ENCODE results near the gene DMD. TPM values are rescaled to one million over a fixed set of nuclear protein-coding genes. Genes with fewer than 3 reads are reported as not detected.

DMD gene
- total and polyA plus RNA-seq, 2 of the 13 experiments (the other 11 are each of a cell fraction or from before 2014, with no cell fraction given) = 17.6 to 25.9 TPM

DNA sequence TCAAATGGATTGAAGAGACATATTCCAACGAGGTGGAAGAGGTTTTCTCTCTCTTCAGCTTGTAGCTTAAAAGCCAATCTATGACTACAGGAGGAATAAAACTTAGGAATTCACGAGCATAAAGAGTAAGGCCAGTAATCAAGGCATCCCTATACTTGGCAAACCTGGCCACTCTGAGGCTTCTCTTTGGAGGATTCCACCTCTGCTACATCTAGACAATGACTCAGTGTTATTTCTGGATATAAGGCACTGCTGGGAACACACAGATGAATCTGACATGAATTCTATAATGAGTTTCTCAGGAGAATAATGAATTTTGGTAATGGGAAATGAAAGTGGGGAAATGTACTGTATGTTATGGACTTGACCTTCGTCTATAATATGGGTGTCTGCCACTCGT is 1123.7 kb downstream of the DMD start (continued):
- TF ChIP-seq ZNF737 (CRISPR knock-in tag; IDR thresholded peaks at IDR 0.05; ENCODE audit: borderline replicate concordance) (no peak), ERF (CRISPR knock-in tag; IDR thresholded peaks at IDR 0.05) (no peak)
- TF ChIP-seq, protein P1, sequence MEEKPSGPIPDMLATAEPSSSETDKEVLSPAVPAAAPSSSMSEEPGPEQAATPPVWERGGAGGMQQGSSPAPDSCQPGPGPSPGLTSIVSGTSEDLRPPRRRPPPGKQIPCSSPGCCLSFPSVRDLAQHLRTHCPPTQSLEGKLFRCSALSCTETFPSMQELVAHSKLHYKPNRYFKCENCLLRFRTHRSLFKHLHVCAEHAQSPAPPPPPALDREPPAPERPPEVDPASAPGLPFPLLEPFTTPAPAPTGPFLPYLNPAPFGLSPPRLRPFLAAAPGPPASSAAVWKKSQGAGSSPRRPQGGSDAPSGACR (CRISPR knock-in tag; IDR thresholded peaks at IDR 0.05) = no peak
- TF ChIP-seq, protein P2, sequence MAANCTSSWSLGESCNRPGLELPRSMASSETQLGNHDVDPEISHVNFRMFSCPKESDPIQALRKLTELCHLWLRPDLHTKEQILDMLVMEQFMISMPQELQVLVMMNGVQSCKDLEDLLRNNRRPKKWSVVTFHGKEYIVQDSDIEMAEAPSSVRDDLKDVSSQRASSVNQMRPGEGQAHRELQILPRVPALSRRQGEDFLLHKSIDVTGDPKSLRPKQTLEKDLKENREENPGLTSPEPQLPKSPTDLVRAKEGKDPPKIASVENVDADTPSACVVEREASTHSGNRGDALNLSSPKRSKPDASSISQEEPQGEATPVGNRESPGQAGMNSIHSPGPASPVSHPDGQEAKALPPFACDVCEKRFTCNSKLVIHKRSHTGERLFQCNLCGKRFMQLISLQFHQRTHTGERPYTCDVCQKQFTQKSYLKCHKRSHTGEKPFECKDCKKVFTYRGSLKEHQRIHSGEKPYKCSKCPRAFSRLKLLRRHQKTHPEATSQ (CRISPR knock-in tag; IDR thresholded peaks at IDR 0.05; ENCODE audit: borderline replicate concordance) = no peak

DNA sequence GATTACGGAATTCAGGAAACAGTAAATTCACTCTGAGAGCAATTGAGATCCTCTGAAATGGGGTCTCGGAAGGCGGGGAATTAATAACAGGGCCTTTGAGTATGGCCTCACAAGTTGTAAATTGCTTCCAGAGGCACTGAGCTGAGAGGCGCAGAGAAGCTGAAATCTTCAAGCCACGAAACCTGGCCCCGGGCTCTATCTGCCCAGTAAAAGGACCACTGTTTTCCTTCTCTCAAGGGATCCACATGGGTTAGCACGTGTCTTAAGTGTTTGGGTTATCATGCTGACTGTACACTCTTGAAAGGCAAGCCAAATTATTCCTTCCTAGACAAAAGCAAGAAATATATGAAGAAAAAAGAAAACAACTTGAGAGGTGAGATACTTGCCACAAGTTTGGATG is 1126.6 kb downstream of the DMD start:
- in situ Hi-C loops (cut with HindIII; ENCODE audit: extremely low pct_ligation_motif_present, low pct_unique_long_range_greater_than_20kb) = no loop called here
- ChIA-PET CTCF (ENCODE audit: low intra/inter-chr PET ratio, low total read pairs) (no interaction called here), POLR2A (no interaction called here)
- Histone ChIP-seq H2AFZ (ENCODE audit: low read length) (no peak overlapping the region), H3K9ac (ENCODE audit: insufficient read depth, low read depth, low read length) (no peak overlapping the region), H3K79me2 (ENCODE audit: insufficient read depth, low read length) (no peaks in the 10 kb centered on the region), H3K36me3 (replicated peaks in 1 of 2; ENCODE audit: control insufficient read depth in 1 of 2, insufficient read depth in 2 of 2, low read length in 2 of 2) (no peaks in the 10 kb centered on the region), H3K9me3 (ENCODE audit: low read length) (no peaks in the 10 kb centered on the region), H3K4me1 (ENCODE audit: insufficient read depth, low read length) (no peaks in the 10 kb centered on the region), H4K20me1 (ENCODE audit: insufficient read depth, low read length) (no peaks in the 10 kb centered on the region), H3K27me3 (ENCODE audit: control insufficient read depth in 1 of 2, insufficient read depth in 2 of 2, low read length in 2 of 2) (no peaks in the 10 kb centered on the region), H3K4me2 (ENCODE audit: low read depth, low read length) (no peak overlapping the region), H3K27ac (ENCODE audit: extremely low read length, insufficient read depth, low read length) (no peak overlapping the region), H3K4me3 (replicated peaks in 1 of 3; ENCODE audit: insufficient read depth in 1 of 3, low read depth in 2 of 3, low read length in 3 of 3) (no peak overlapping the region)
- WGBS (ENCODE audit: low lambda C conversion rate) = 27% methylated on average over 4 of the region's 7 CpGs
- BruUV-seq (replicated peaks) = no TSS peak
- intact Hi-C loops (cut with micrococcal nuclease; ENCODE audit: unreplicated experiment) = no loop called here
- DNase-seq (ENCODE audit: low spot score) (no peak), ATAC-seq (no peak), FAIRE-seq (no peak)
- TF ChIP-seq ETV6 (CRISPR knock-in tag; conservative IDR thresholded peaks at IDR 0.05) = no peak
- no peak for TF ChIP-seq RFX3 (CRISPR knock-in tag; IDR thresholded peaks at IDR 0.05)
- TF ChIP-seq, protein P3, sequence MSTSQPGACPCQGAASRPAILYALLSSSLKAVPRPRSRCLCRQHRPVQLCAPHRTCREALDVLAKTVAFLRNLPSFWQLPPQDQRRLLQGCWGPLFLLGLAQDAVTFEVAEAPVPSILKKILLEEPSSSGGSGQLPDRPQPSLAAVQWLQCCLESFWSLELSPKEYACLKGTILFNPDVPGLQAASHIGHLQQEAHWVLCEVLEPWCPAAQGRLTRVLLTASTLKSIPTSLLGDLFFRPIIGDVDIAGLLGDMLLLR (CRISPR knock-in tag; IDR thresholded peaks at IDR 0.05) = no peak
- no peak for TF ChIP-seq SIN3B (IDR thresholded peaks at IDR 0.05; ENCODE audit: low read length)
- no peak for TF ChIP-seq HNRNPLL (IDR thresholded peaks at IDR 0.05; ENCODE audit: low read depth, low read length, poor library complexity, severe bottlenecking)
- TF ChIP-seq SCMH1 (CRISPR knock-in tag; IDR thresholded peaks at IDR 0.05; ENCODE audit: borderline replicate concordance) = no peak
- TF ChIP-seq, protein P4, sequence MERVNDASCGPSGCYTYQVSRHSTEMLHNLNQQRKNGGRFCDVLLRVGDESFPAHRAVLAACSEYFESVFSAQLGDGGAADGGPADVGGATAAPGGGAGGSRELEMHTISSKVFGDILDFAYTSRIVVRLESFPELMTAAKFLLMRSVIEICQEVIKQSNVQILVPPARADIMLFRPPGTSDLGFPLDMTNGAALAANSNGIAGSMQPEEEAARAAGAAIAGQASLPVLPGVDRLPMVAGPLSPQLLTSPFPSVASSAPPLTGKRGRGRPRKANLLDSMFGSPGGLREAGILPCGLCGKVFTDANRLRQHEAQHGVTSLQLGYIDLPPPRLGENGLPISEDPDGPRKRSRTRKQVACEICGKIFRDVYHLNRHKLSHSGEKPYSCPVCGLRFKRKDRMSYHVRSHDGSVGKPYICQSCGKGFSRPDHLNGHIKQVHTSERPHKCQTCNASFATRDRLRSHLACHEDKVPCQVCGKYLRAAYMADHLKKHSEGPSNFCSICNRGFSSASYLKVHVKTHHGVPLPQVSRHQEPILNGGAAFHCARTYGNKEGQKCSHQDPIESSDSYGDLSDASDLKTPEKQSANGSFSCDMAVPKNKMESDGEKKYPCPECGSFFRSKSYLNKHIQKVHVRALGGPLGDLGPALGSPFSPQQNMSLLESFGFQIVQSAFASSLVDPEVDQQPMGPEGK (CRISPR knock-in tag; IDR thresholded peaks at IDR 0.05) = no peak
- no peak for TF ChIP-seq TAF15 (IDR thresholded peaks at IDR 0.05; ENCODE audit: low read depth, low read length, poor library complexity, severe bottlenecking)
- TF ChIP-seq SAFB2 (CRISPR knock-in tag; IDR thresholded peaks at IDR 0.05; ENCODE audit: borderline replicate concordance, low read depth) = no peak
- TF ChIP-seq MTF2 (CRISPR knock-in tag; IDR thresholded peaks at IDR 0.05; ENCODE audit: borderline replicate concordance) = no peak
- TF ChIP-seq NR2F6 (IDR thresholded peaks at IDR 0.05) = no peak
- no peak for TF ChIP-seq NR2F6 (CRISPR knock-in tag; IDR thresholded peaks at IDR 0.05)
- TF ChIP-seq RAD51 (IDR thresholded peaks at IDR 0.05; ENCODE audit: borderline replicate concordance) = no peak
- TF ChIP-seq, protein P5, sequence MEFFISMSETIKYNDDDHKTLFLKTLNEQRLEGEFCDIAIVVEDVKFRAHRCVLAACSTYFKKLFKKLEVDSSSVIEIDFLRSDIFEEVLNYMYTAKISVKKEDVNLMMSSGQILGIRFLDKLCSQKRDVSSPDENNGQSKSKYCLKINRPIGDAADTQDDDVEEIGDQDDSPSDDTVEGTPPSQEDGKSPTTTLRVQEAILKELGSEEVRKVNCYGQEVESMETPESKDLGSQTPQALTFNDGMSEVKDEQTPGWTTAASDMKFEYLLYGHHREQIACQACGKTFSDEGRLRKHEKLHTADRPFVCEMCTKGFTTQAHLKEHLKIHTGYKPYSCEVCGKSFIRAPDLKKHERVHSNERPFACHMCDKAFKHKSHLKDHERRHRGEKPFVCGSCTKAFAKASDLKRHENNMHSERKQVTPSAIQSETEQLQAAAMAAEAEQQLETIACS (CRISPR knock-in tag; IDR thresholded peaks at IDR 0.05) = no peak
- TF ChIP-seq CENPX (CRISPR knock-in tag; IDR thresholded peaks at IDR 0.05) = no peak
- TF ChIP-seq ESRRA (CRISPR knock-in tag; IDR thresholded peaks at IDR 0.05; ENCODE audit: low read depth) = no peak

Measured in HepG2 (cell line).